Measurements from ENCODE around the gene SLC7A8. TPM values are rescaled to one million over a fixed set of nuclear protein-coding genes. Genes with fewer than 3 reads are reported as not detected.

Gene SLC7A8
- total RNA-seq, 3 donors from 2014 or later (not counting 1 experiment from before 2014, with no cell fraction given): 0.42 to 1.2 (median 1.0) TPM

- no peaks in the 10 kb centered on the region for H3K9me3 Mint-ChIP-seq
- no peak overlapping the region for H3K4me3 Mint-ChIP-seq
- no peak overlapping the region for H3K27ac Mint-ChIP-seq
- intact Hi-C loops (cut with micrococcal nuclease): no loop called here
- H3K4me1 Mint-ChIP-seq: peaks cover 8 to 19% of the 10 kb centered on the region in 2 donors
- no peaks in the 10 kb centered on the region for H3K36me3 Mint-ChIP-seq
- Histone ChIP-seq H3K9me3 (ENCODE audit: control insufficient read depth, insufficient read depth, low read length) (no peaks in the 10 kb centered on the region), H3K27ac (ENCODE audit: low read length) (no peak overlapping the region), H3K27me3 (ENCODE audit: control insufficient read depth, insufficient read depth, low read length) (no peaks in the 10 kb centered on the region), H3K36me3 (ENCODE audit: control insufficient read depth, insufficient read depth, low read length) (no peaks in the 10 kb centered on the region), H3K4me1 (ENCODE audit: control insufficient read depth, insufficient read depth, low read length) (peaks cover 6% of the 10 kb centered on the region), H3K4me3 (ENCODE audit: low read length) (no peak overlapping the region)
- ATAC-seq: no peak
- 90% methylated on average over 1 of the region's 2 CpGs for WGBS (ENCODE audit: insufficient coverage)
- TF ChIP-seq CTCF (IDR thresholded peaks at IDR 0.05): no peak
- no peak for DNase-seq
- H3K27me3 Mint-ChIP-seq (ENCODE audit: low read depth in 2 of 2): peaks cover 12 to 18% of the 10 kb centered on the region in 2 donors
Measured at GRCh38 chr14:23163830-23164229, 19.6 kb downstream of the SLC7A8 start.

GRCh38 chr14:23162800-23163199 is 20.7 kb downstream of the SLC7A8 start:
- Histone ChIP-seq H3K4me1 (ENCODE audit: control insufficient read depth, insufficient read depth, low read length) (peaks cover 6% of the 10 kb centered on the region), H3K4me3 (ENCODE audit: low read length) (no peak overlapping the region), H3K9me3 (ENCODE audit: control insufficient read depth, insufficient read depth, low read length) (no peaks in the 10 kb centered on the region), H3K36me3 (ENCODE audit: control insufficient read depth, insufficient read depth, low read length) (no peaks in the 10 kb centered on the region), H3K27me3 (ENCODE audit: control insufficient read depth, insufficient read depth, low read length) (no peaks in the 10 kb centered on the region), H3K27ac (ENCODE audit: low read length) (no peak overlapping the region)
- WGBS (ENCODE audit: insufficient coverage): 43% methylated on average over 4 of the region's 4 CpGs
- Mint-ChIP-seq H3K27ac (peak overlapping the region; percentile 1 to 49), H3K36me3 (no peaks in the 10 kb centered on the region), H3K4me3 (no peak overlapping the region), H3K4me1 (peaks cover 8 to 19% of the 10 kb centered on the region in 2 donors), H3K27me3 (ENCODE audit: low read depth in 2 of 2) (peaks cover 9 to 20% of the 10 kb centered on the region in 2 donors), H3K9me3 (no peaks in the 10 kb centered on the region)
- no peak for DNase-seq
- intact Hi-C loops (cut with micrococcal nuclease): no loop called here
- ATAC-seq: peak; percentile 40 to 54 (median 47)
- no peak for TF ChIP-seq CTCF (IDR thresholded peaks at IDR 0.05)

GRCh38 chr14:23162005-23162404 is 21.5 kb downstream of the SLC7A8 start:
- Histone ChIP-seq H3K27ac (ENCODE audit: low read length) (no peak overlapping the region), H3K4me3 (ENCODE audit: low read length) (no peak overlapping the region), H3K4me1 (ENCODE audit: control insufficient read depth, insufficient read depth, low read length) (peaks cover 6% of the 10 kb centered on the region), H3K36me3 (ENCODE audit: control insufficient read depth, insufficient read depth, low read length) (no peaks in the 10 kb centered on the region), H3K27me3 (ENCODE audit: control insufficient read depth, insufficient read depth, low read length) (no peaks in the 10 kb centered on the region), H3K9me3 (ENCODE audit: control insufficient read depth, insufficient read depth, low read length) (no peaks in the 10 kb centered on the region)
- Mint-ChIP-seq H3K27ac (peak overlapping the region; percentile 1 to 39), H3K4me3 (no peak overlapping the region), H3K36me3 (no peaks in the 10 kb centered on the region), H3K27me3 (ENCODE audit: low read depth in 2 of 2) (peaks cover 9 to 20% of the 10 kb centered on the region in 2 donors), H3K9me3 (no peaks in the 10 kb centered on the region), H3K4me1 (peaks cover 8 to 19% of the 10 kb centered on the region in 2 donors)
- intact Hi-C loops (cut with micrococcal nuclease): no loop called here
- WGBS (ENCODE audit: insufficient coverage): 71% methylated on average over 5 of the region's 5 CpGs
- ATAC-seq: no peak
- no peak for TF ChIP-seq CTCF (IDR thresholded peaks at IDR 0.05)
- no peak for DNase-seq

GRCh38 chr14:23160924-23161522 is 22.4 kb downstream of the SLC7A8 start:
- Histone ChIP-seq H3K27me3 (ENCODE audit: control insufficient read depth, insufficient read depth, low read length) (no peaks in the 10 kb centered on the region), H3K27ac (ENCODE audit: low read length) (no peak overlapping the region), H3K4me3 (ENCODE audit: low read length) (no peak overlapping the region), H3K9me3 (ENCODE audit: control insufficient read depth, insufficient read depth, low read length) (no peaks in the 10 kb centered on the region), H3K4me1 (ENCODE audit: control insufficient read depth, insufficient read depth, low read length) (peaks cover 6% of the 10 kb centered on the region), H3K36me3 (ENCODE audit: control insufficient read depth, insufficient read depth, low read length) (no peaks in the 10 kb centered on the region)
- intact Hi-C loops (cut with micrococcal nuclease): no loop called here
- DNase-seq: no peak
- peaks cover 8 to 19% of the 10 kb centered on the region in 2 donors for H3K4me1 Mint-ChIP-seq
- no peak overlapping the region for H3K4me3 Mint-ChIP-seq
- peaks cover 3 to 13% of the 10 kb centered on the region in 2 donors for H3K27me3 Mint-ChIP-seq (ENCODE audit: low read depth in 2 of 2)
- H3K36me3 Mint-ChIP-seq: no peaks in the 10 kb centered on the region
- WGBS (ENCODE audit: insufficient coverage): 56% methylated on average over 11 of the region's 11 CpGs
- H3K27ac Mint-ChIP-seq: peak overlapping the region in 1 of 2 donors; percentile 61
- H3K9me3 Mint-ChIP-seq: no peaks in the 10 kb centered on the region
- peak; percentile 55 to 72 (median 60) for ATAC-seq
- no peak for TF ChIP-seq CTCF (IDR thresholded peaks at IDR 0.05)

Measured in natural killer cell (primary cell).